HG03442 (cell line): ENCODE measurements around the gene PROCA1.
"Not testable (repeated sequence)": the region's sequence is repeated elsewhere in the genome, so short reads cannot be mapped to it uniquely, and the experiment has no call there.

Source experiments
- ATAC-seq: cut with Tn5 transposase; IDR thresholded peaks from one replicate; pipeline ENCODE4 v1.9.1; 2021; ENCODE audit warnings: mild to moderate bottlenecking, moderate library complexity; ENCODE audit not compliant: unreplicated experiment

PROCA1 gene

GRCh38 chr17:28686296-28686695, 25.4 kb downstream of the PROCA1 start:
- no peak for ATAC-seq

DNA sequence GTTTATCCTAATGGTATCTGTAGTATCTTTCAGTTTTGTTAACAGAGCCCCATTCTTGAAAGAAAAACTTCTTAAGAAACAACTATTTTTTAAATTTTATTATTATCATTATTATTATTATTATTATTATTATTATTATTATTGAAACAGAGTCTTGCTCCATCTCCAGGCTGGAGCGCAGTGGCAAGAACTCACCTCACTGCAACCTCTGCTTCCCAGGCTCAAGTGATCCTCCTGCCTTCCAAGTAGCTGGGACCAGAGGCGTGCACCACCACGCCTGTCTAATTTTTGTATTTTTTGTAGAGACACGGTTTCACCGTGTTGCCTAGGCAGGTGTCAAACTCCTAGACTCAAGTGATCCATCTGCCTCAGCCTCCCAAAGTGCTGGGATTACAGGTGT, 26.3 kb downstream of the PROCA1 start:
- ATAC-seq, result no peak

DNA sequence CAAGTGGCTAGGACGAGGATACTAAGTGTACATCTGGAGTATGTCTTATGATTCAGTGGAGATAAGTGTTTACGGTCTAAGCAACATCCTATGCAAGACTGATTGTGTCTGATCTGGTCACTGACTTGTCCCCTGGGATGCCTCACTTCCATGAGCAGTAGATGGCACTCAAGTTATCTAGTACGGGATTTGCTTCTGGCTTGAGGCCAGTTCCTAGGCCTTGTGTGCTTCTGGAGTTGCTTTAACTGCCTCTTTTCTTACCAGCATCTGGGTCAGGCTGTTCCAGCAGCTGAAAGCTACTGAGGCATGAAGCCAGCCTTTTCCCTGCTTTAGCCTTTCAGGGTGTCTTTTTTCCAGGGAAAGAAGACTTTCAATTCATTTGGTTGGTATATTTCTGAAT, 26.7 kb downstream of the PROCA1 start:
- ATAC-seq, result no peak

DNA sequence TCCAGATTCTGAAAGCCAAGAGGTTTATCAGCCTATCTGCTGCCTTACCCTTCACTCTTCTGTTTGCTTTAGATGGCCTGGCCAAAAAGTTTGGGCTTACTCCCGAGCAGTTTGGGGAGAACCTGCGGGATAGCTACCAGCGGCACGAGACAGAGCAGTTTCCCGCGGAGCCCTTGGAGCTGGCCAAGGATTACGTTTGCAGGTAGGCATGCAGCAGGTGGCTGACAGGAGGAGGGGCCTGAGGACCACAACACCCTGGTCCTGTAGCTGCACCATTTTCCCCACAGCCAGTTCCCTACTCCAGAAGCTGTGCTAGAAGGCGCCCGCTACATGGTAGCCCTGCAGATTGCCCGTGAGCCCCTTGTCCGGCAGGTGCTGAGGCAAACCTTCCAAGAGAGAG, 29.0 kb downstream of the PROCA1 start:
- ATAC-seq, result no peak

DNA sequence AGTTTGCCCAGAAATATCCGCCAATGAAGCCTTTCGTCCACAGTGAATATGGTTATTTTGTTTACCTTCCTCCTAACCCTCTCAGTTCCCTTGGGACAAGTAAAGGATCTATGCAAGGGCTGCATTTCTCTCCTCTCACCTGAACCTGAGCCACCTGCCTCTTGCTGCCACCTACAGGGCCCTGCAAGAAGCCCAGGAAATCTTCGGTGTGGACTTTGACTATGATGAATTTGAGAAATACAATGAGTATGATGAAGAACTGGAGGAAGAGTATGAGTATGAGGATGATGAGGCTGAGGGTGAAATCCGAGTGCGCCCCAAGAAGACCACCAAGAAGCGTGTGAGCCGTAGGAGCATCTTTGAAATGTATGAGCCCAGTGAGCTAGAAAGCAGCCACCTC, 35.7 kb downstream of the PROCA1 start:
- no peak for ATAC-seq

- ATAC-seq, result no peak
These were observed 36.2 kb downstream of the PROCA1 start for GRCh38 chr17:28675490-28675889.

DNA sequence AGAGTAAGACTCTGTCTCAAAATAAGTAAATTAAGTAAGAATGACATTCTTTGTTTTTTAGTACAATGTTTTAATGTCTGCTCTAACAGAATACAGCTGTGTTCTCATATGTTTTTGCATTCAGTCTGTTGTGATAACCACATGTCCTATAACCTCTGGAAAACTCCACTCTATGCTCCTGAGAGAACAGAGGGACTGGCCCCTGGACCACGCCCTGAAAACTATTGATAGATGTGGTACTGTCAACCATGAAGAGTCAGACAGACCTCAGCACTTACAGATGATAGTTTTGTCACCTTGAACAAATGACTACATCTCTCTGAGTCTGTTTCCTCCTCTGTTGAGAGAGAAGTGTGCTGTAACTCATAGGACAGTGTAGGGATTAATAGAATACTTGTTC, 41.8 kb downstream of the PROCA1 start:
- ATAC-seq, result no peak

DNA sequence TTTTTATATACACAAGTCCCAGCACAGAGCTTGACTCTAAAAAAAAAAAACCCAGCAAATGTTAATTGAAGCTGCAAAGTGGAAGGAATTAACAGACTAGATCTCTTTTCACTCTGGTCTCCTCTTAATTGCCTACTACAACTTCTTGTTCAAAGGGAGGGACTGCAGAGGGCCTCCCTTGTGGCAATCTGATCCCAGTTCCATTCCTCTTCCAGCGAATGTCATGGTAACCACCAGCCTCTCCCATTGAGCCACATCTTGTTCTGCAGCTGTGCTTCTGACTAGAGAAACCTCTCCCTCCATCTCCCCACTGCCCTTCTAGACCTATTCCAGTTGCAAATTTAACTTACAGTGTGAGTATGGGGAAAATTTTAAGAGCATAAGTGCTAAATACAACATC, 43.8 kb downstream of the PROCA1 start:
- no peak for ATAC-seq

GRCh38 chr17:28665994-28666393, 45.7 kb downstream of the PROCA1 start:
- no peak for ATAC-seq

DNA sequence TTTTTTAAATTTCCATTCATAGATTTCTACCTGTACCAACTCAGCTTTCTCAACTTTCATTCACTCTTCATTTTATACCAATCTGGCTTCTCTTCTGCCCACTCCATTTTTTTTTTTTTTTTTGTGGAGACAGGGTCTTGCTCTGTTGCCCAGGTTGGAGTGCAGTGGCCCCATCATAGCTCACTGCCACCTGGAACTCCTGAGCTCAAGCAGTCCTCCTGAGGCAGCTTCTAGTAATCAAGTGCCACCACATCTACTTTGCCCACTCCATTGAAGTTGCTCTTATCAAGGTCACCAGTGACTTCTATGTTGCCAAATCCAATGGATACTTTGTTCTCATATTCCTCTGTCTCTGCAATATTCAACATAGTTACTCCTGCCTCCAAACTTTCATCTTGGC, 48.0 kb downstream of the PROCA1 start:
- ATAC-seq, result no peak

GRCh38 chr17:28662527-28662829, 49.2 kb downstream of the PROCA1 start:
- no peak for ATAC-seq

GRCh38 chr17:28661635-28662526, 49.8 kb downstream of the PROCA1 start, which contains the start of the genes SDF2 and SUPT6H:
TSS of gene SDF2 (minus strand) at chr17:28661906. CDS start at chr17:28661876, 30 bp downstream.
TSS of gene SUPT6H (plus strand) at chr17:28662205. CDS start at chr17:28673402, 11,197 bp downstream.
- peak; percentile 87 for ATAC-seq

GRCh38 chr17:28659497-28659881, 52.2 kb downstream of the PROCA1 start:
- not testable (repeated sequence) for ATAC-seq

- ATAC-seq, result not testable (repeated sequence)
These were observed 52.8 kb downstream of the PROCA1 start for GRCh38 chr17:28658766-28659496.

DNA sequence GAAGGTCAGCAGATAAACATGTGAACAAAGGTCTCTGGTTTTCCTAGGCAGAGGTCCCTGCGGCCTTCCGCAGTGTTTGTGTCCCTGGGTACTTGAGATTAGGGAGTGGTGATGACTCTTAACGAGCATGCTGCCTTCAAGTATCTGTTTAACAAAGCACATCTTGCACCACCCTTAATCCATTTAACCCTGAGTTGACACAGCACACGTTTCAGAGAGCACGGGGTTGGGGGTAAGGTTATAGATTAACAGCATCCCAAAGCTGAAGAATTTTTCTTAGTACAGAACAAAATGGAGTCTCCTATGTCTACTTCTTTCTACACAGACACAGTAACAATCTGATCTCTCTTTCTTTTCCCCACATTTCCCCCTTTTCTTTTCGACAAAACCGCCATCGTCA, 53.3 kb downstream of the PROCA1 start:
- ATAC-seq, result not testable (repeated sequence)

DNA sequence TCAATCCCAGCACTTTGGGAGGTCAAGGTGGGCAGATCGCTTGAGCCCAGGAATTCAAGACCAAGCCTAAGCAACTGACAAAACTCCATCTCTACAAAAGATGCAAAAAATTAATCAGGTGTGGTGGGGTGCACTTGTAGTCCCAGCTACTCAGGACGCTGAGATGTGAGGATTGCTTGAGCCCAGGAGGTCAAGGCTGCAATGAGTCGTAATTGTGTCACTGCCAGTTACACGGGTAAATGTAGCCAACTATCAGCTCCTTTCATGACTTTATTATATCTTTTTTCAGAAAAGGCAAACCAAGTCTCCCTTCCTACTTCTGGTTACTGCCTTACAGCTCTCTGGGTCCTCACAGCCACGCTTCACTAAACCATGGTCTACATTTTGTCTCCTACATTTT, 53.9 kb downstream of the PROCA1 start:
- no peak for ATAC-seq

GRCh38 chr17:28655160-28655559, 56.5 kb downstream of the PROCA1 start:
- ATAC-seq, result no peak
